OCI-LY7 (cell line): ENCODE results near the gene ZNF594.

Experiments
- CTCF ChIP-seq: fragments of 200-600 bp; sonication (generic); conservative IDR thresholded peaks from 2 replicates; pipeline ENCODE4 v1.5.1; 2014; ENCODE audit warnings: mild to moderate bottlenecking, antibody characterized with exemption, low read length, moderate library complexity, mixed read lengths
- EZH2phosphoT487 ChIP-seq: fragments of 200-600 bp; sonication (generic); IDR thresholded peaks from 2 replicates; pipeline ENCODE4 v1.6.1; 2018; ENCODE audit warnings: low read depth, borderline replicate concordance, mild to moderate bottlenecking, mixed run types, antibody characterized with exemption, low read length, moderate library complexity, mixed read lengths

DNA sequence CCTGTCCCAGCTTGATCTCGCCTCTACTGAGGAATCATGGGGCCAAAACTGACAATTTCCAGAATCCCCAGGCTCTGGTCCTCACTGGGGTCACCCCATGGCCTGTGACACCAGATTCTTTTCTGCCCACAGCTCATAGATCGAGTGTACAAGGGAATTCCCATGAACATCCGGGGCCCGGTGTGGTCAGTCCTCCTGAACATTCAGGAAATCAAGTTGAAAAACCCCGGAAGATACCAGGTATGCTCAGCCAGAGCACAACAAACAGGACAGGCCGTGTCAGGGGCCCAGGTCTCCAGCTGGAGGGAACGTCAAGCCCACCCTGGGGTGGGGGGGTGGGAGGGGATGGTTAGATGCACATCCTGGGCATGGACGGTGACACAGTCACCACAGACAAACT lies 58.4 kb downstream of the ZNF594 start:
- no peak for TF ChIP-seq EZH2phosphoT487
- no peak for TF ChIP-seq CTCF
